GM19193 (cell line): ENCODE measurements around the gene TMEM232.

Source experiments
- POLR2A ChIP-seq: IDR thresholded peaks from 4 replicates; pipeline ENCODE4 v1.6.1; 2011; ENCODE audit not compliant: insufficient read depth, insufficient read length; ENCODE audit errors: extremely low read depth

The TMEM232 gene

DNA sequence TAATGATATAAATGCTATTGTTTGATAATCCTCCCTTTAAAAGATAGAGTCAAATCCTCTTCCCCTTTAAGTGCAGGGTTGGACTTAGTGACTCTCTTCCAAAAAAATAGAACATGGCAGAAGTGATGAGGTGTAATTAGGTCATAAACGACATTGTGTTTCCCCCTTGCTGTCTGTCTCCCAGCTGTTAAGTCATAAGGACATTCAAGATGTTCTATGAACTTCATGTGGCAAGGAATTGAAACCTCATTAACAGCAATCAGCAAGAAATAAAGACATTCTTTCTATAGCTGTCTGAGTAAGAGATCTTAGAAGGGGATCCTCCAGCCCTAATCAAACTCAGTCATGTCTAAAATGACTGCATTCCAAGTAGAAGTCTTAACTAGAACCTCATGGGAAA lies 9.1 kb upstream of the TMEM232 start:
- no peak for TF ChIP-seq POLR2A

DNA sequence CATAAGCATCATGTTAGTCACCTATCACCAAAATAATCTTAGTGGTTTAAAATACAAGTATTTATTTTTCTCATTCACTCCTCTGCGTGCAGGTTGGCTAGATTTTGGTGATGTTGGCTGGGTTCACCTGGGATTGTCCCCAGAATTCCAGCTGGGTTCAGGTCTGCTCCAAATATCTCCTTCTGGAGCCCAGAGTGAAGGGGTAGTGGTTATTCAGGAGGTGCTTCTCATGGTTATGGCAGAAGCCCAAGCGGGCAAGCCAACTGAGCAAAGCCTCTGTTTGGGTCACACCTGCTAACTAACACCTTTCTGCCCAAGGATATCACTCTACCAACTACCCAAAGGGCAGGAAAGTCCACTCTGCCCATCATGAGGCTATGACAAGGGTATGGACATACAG lies 7.6 kb upstream of the TMEM232 start:
- TF ChIP-seq POLR2A = no peak

- TF ChIP-seq POLR2A = no peak
Observed at GRCh38 chr5:110727025-110727314, 499 bp upstream of the TMEM232 start.

GRCh38 chr5:110718311-110718710 lies 8.2 kb downstream of the TMEM232 start:
- TF ChIP-seq POLR2A = no peak

DNA sequence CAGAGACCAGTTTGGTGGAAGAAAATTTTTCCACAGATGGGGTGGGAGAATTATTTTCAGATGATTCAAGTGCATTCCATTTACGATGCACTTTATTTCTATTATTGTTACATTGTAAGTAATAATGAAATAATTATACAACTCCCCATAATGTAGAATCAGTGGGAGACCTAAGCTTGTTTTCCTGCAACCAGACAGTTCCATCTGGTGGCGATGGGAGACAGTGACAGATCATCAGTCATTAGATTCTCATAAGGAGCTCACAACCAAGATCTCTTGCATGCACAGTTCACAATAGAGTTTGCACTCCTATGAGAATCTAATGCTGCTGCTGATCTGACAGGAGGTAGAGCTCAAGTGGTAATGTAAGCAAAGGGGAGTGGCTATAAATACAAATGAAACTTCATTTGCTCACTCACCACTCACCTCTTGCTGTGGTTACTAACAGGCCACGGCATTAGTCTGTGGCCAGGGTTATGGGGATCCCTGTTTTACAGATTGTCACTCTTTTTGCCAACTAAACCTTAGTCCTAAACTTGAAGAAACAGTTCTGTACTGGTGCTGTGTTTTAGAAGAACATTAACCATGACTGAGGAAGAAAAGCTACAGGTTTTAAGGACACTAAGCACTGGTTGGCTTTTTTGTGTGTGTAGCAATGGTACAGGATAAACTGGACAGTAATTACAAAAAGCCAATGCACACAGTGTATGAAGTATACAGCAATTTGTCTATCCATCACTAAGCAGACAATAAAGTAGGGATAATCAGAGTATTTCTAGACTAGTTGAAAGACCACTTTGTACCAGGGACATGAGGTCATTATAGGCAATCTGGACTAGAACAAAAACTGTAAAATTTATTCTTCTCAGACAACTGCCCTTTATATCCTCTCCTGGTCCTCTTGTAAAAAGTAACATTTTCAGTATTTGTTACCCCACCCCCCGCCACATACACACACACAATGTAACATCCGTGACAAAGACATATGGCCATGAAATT lies 9.9 kb downstream of the TMEM232 start:
- no peak for TF ChIP-seq POLR2A

- TF ChIP-seq POLR2A = no peak
Observed at GRCh38 chr5:110707260-110707844, 19.1 kb downstream of the TMEM232 start.

DNA sequence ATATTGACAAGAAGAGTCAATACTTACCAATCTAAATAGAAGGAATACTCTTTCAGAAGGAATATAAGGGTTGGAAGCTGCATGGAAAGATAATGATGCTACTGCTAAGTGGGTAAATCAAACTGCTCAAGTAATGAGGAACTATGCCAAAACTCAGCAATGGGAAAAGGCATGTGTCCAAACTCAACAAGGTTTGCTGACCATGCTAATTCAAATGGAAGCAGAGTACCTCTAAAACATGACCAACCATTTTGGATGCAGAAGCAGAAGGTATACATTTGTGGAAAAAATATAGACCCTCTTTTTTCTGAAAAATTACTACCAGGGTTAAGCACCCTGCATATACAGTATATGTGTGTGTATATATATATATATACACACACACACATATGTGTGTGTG lies 21.1 kb downstream of the TMEM232 start:
- no peak for TF ChIP-seq POLR2A

- no peak for TF ChIP-seq POLR2A
Observed at GRCh38 chr5:110703481-110703880, 23.0 kb downstream of the TMEM232 start.

DNA sequence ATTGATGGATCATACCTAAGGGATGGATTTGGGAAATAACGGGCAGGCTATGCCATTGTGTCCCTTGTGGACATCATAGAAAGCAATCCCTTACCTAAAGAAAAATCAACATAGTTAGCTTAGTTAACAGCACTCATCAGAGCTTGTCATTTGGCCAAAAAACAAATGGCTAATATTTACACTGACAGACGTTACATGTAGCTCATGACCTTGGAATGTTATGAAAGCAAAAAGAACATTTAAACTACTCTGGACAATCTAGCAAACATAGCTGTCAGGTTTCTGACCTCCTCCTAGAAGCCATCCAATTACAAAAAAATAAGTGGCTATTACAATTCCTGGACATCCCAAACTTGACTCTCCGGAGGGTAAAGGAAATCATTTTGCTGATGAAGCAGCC lies 23.8 kb downstream of the TMEM232 start:
- TF ChIP-seq POLR2A = no peak

DNA sequence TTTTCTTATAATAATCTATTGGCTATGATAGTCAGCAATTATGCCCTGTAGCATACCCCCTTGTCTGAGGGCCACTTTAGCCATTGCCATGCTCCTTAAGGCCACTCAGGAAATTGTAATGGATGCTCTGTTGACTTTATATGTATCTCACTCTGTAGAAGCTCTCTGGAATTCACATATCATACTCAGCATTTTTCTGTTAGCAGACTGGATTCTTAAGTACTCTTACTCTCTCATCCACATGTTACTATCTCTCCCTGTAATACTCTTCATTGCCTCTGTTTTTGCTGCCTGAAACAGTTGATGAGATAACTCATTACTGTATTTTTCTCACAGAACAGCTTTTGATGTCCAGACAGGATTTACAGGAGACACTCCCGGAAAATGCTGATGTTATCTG lies 24.2 kb downstream of the TMEM232 start:
- TF ChIP-seq POLR2A = no peak

DNA sequence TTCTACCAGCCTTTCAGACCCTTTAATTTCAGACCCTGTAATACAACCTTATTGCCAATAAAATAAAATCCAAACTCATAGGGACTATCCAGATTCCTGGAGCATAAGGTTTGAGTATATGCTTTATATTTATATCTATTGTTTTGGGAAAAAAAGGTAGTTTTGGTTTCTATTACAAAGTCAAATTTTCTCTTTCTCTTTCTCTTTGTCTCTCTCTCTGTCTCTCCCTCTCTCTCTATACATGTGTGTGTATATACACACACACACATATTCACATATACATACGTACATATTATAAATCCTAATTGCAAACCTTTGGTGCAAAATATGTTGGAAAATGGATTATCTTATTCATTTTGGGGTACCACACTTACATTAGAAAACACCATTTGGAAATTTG lies 39.0 kb downstream of the TMEM232 start:
- TF ChIP-seq POLR2A = no peak

DNA sequence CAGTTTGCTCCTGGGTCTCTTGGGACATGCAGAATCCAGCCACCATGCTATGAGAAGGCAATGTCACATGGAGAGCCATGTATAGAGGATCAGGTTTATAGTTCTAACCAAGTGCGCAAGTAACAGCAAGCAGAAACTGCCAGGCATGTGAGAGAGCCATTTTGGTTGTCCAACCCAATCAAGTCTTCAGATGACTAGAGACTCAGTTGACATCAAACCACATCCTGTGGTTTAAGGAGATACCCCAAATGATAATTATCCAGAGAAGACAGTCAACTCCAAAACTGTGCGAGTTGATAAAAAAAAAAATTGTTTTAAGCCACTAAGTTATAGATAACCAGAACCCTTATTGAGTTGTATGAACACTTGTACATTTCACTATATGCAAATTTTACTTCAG lies 40.2 kb downstream of the TMEM232 start:
- no peak for TF ChIP-seq POLR2A

GRCh38 chr5:110681953-110682352 lies 44.5 kb downstream of the TMEM232 start:
- TF ChIP-seq POLR2A = no peak

DNA sequence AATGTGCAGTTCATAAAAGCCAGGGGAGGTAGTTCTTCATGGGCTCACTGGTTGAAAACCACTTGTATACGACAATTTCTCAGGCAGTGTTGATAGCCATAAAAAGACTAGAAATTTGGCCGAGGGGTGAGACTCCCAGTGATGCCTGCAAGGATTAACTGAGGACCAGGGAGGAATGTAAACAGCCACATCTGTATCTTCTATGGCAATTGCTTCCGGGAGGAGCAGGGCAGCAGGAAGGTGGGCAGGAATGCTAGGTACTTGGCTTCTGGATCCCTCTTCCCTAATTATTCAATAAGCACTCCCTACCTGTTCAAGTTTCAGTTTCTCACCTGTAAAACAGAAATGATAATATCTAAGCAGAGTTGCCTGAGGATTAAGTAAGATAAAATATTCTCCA lies 45.4 kb downstream of the TMEM232 start:
- no peak for TF ChIP-seq POLR2A

- no peak for TF ChIP-seq POLR2A
Observed at GRCh38 chr5:110665184-110665726, 61.2 kb downstream of the TMEM232 start.

GRCh38 chr5:110663525-110663924 lies 62.9 kb downstream of the TMEM232 start:
- TF ChIP-seq POLR2A = no peak
